Neural crest cell (in vitro differentiated cells): ENCODE measurements around the gene TSC22D1. TPM values are rescaled to one million over a fixed set of nuclear protein-coding genes. Genes with fewer than 3 reads are reported as not detected.
A peak's percentile ranks its signal among the peaks of the same experiment; 100 is the strongest.

ENCODE experiments used
- DNase-seq: peaks from one replicate; pipeline ENCODE4 v3.0.0; 2021; ENCODE audit warnings: low read depth, mixed read lengths, low spot score
- H3K27ac Mint-ChIP-seq: one replicate; pipeline ENCODE4 v1.8.0; 2021; ENCODE audit warnings: mild to moderate bottlenecking, mixed read lengths; ENCODE audit not compliant: unreplicated experiment
- H3K27me3 Mint-ChIP-seq: 2 replicates; pipeline ENCODE4 v1.8.0; 2021; ENCODE audit warnings: low read depth, mild to moderate bottlenecking, mixed read lengths
- H3K36me3 Mint-ChIP-seq: 2 replicates; pipeline ENCODE4 v1.8.0; 2021; ENCODE audit warnings: low read depth, mild to moderate bottlenecking, mixed read lengths
- H3K4me1 Mint-ChIP-seq: 2 replicates; pipeline ENCODE4 v1.8.0; 2021; ENCODE audit warnings: mixed read lengths
- H3K4me3 Mint-ChIP-seq: one replicate; pipeline ENCODE4 v1.8.0; 2021; ENCODE audit warnings: mild to moderate bottlenecking, mixed read lengths
- H3K9me3 Mint-ChIP-seq: 2 replicates; pipeline ENCODE4 v1.8.0; 2021; ENCODE audit warnings: mixed read lengths
- CTCF ChIP-seq: fragments of 200-600 bp; sonication (generic); conservative IDR thresholded peaks from 2 replicates; pipeline ENCODE4 v1.5.0; 2021; ENCODE audit warnings: antibody characterized with exemption, mild to moderate bottlenecking
- total RNA-seq: library from RNA; stranded (reverse); gene quantifications from 2 replicates; pipeline ENCODE4 v1.2.1, GENCODE V29; 2021

TSC22D1 gene
- total RNA-seq, 1 donor from 2014 or later, result 119 TPM

GRCh38 chr13:44404261-44405132 is 171.6 kb downstream of the TSC22D1 start:
- H3K27me3 Mint-ChIP-seq, result no peaks in the 10 kb centered on the region
- H3K36me3 Mint-ChIP-seq, result no peaks in the 10 kb centered on the region
- peaks cover 40% of the 10 kb centered on the region for H3K4me1 Mint-ChIP-seq
- no peak for TF ChIP-seq CTCF
- no peaks in the 10 kb centered on the region for H3K9me3 Mint-ChIP-seq
- H3K4me3 Mint-ChIP-seq, result no peak overlapping the region
- H3K27ac Mint-ChIP-seq, result peak overlapping the region; percentile 76
- peak; percentile 11 for DNase-seq

GRCh38 chr13:44403461-44404056 is 172.6 kb downstream of the TSC22D1 start:
- no peak overlapping the region for H3K27ac Mint-ChIP-seq
- no peak for DNase-seq
- peaks cover 45% of the 10 kb centered on the region for H3K4me1 Mint-ChIP-seq
- TF ChIP-seq CTCF, result no peak
- H3K36me3 Mint-ChIP-seq, result no peaks in the 10 kb centered on the region
- no peaks in the 10 kb centered on the region for H3K9me3 Mint-ChIP-seq
- no peak overlapping the region for H3K4me3 Mint-ChIP-seq
- no peaks in the 10 kb centered on the region for H3K27me3 Mint-ChIP-seq

GRCh38 chr13:44402899-44403445 is 173.2 kb downstream of the TSC22D1 start:
- Mint-ChIP-seq H3K4me1 (peaks cover 49% of the 10 kb centered on the region), H3K27me3 (no peaks in the 10 kb centered on the region), H3K36me3 (no peaks in the 10 kb centered on the region), H3K4me3 (no peak overlapping the region), H3K9me3 (no peaks in the 10 kb centered on the region), H3K27ac (no peak overlapping the region)
- TF ChIP-seq CTCF, result no peak
- no peak for DNase-seq

GRCh38 chr13:44401577-44401976 is 174.6 kb downstream of the TSC22D1 start:
- H3K9me3 Mint-ChIP-seq, result no peaks in the 10 kb centered on the region
- peaks cover 63% of the 10 kb centered on the region for H3K4me1 Mint-ChIP-seq
- no peaks in the 10 kb centered on the region for H3K27me3 Mint-ChIP-seq
- H3K36me3 Mint-ChIP-seq, result no peaks in the 10 kb centered on the region
- no peak overlapping the region for H3K4me3 Mint-ChIP-seq
- no peak for TF ChIP-seq CTCF
- no peak for DNase-seq
- H3K27ac Mint-ChIP-seq, result no peak overlapping the region

GRCh38 chr13:44400736-44401135 is 175.4 kb downstream of the TSC22D1 start:
- peaks cover 72% of the 10 kb centered on the region for H3K4me1 Mint-ChIP-seq
- H3K27ac Mint-ChIP-seq, result no peak overlapping the region
- no peaks in the 10 kb centered on the region for H3K27me3 Mint-ChIP-seq
- no peaks in the 10 kb centered on the region for H3K36me3 Mint-ChIP-seq
- H3K9me3 Mint-ChIP-seq, result no peaks in the 10 kb centered on the region
- no peak overlapping the region for H3K4me3 Mint-ChIP-seq
- TF ChIP-seq CTCF, result no peak
- DNase-seq, result no peak
